Sigmoid colon (tissue), 3 donors: Measurements from ENCODE around the gene BTNL9.

Source experiments
- POLR2A ChIP-seq, 2 donors: fragments of 450-650 bp; IDR thresholded peaks; one replicate each; pipeline ENCODE4 v1.6.1; 2016; ENCODE audit warnings: antibody characterized with exemption in 2 of 2, mild to moderate bottlenecking in 2 of 2, moderate library complexity in 2 of 2
- TF ChIP-seq, protein P1 (sequence below), 4 experiments: fragments of 450-650 bp in 3 of 4; fragments of 200-600 bp in 1 of 4; IDR thresholded peaks; one replicate each; pipeline ENCODE4 v1.5.1; 2016 to 2019; ENCODE audit warnings: antibody characterized with exemption in 4 of 4, mild to moderate bottlenecking in 3 of 4, moderate library complexity in 2 of 4

DNA sequence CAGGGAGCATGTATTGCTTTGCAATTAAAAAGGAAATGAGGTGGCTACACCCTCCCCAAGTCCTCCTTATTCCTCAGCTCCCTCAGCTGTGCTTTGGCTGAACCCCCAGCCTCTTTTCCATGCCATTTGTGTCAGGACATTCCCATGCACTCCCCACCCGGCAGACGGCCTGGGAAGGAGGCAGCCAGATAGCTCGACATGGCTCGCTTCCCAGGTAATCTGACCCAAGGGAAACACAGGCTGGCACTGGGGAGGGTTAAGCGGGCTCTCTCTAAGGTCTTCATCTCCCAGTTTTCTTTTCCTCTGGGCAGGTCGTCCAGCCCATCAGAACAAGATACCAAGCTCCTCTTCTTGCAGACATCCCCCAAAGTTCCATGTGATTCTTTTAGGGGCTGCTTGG is 31.2 kb downstream of the BTNL9 start:
- TF ChIP-seq, protein P1, sequence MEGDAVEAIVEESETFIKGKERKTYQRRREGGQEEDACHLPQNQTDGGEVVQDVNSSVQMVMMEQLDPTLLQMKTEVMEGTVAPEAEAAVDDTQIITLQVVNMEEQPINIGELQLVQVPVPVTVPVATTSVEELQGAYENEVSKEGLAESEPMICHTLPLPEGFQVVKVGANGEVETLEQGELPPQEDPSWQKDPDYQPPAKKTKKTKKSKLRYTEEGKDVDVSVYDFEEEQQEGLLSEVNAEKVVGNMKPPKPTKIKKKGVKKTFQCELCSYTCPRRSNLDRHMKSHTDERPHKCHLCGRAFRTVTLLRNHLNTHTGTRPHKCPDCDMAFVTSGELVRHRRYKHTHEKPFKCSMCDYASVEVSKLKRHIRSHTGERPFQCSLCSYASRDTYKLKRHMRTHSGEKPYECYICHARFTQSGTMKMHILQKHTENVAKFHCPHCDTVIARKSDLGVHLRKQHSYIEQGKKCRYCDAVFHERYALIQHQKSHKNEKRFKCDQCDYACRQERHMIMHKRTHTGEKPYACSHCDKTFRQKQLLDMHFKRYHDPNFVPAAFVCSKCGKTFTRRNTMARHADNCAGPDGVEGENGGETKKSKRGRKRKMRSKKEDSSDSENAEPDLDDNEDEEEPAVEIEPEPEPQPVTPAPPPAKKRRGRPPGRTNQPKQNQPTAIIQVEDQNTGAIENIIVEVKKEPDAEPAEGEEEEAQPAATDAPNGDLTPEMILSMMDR (IDR thresholded peaks at IDR 0.05): no peak
- no peak for TF ChIP-seq POLR2A (IDR thresholded peaks at IDR 0.05)
